GM19043 (cell line): ENCODE results near the gene LPP.
"Not testable (repeated sequence)": the region's sequence is repeated elsewhere in the genome, so short reads cannot be mapped to it uniquely, and the experiment has no call there.

ENCODE experiments used
- ATAC-seq: cut with Tn5 transposase; IDR thresholded peaks from one replicate; pipeline ENCODE4 v1.9.1; 2021; ENCODE audit warnings: low read depth; ENCODE audit not compliant: unreplicated experiment

LPP gene

DNA sequence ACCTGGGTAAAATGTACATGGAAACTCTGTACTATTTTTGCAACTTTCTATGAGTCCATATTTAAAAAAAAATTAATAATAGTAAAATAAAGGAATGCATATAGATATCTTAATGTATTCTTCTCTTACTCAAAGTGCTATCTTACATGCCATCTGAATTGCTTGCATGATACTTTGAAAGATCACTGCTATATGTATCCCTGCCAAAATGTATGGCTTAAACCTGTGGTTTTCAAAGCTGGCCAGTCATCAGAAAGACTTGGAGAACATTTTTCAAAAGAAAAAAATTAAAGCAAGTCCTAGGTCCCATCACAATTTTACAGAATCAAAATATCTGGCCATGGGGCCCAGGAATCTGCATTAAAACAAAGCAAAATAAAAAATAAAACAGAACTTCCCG, 262.1 kb downstream of the LPP start:
- no peak for ATAC-seq

GRCh38 chr3:188417271-188417696, 263.3 kb downstream of the LPP start:
- ATAC-seq: no peak

GRCh38 chr3:188417766-188418165, 263.8 kb downstream of the LPP start:
- no peak for ATAC-seq

GRCh38 chr3:188421151-188421821, 267.3 kb downstream of the LPP start:
- ATAC-seq: peak; percentile 8

- peak; percentile 99 for ATAC-seq
These were observed 268.0 kb downstream of the LPP start for GRCh38 chr3:188421836-188422540.

- not testable (repeated sequence) for ATAC-seq
These were observed 274.0 kb downstream of the LPP start for GRCh38 chr3:188427981-188428380.

DNA sequence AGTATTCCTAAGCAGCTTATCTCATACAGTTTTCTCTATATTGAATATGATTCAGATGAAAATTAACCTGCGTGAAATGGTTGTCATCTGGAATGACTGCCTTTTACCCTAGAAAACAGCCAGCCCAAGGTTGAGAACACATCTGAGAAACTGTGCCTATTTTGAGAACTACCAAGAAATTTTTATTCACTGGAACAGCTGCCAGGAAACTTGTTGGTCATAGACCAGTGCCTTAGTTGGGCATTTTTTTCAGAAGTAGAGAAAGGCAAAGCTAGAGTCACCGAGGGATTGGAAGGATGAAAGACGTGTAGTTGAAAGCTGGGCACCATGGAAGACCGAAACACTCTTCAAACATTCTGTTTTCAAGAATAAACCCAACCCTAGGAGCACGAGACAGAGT, 277.1 kb downstream of the LPP start:
- no peak for ATAC-seq

GRCh38 chr3:188431553-188431952, 277.6 kb downstream of the LPP start:
- no peak for ATAC-seq

DNA sequence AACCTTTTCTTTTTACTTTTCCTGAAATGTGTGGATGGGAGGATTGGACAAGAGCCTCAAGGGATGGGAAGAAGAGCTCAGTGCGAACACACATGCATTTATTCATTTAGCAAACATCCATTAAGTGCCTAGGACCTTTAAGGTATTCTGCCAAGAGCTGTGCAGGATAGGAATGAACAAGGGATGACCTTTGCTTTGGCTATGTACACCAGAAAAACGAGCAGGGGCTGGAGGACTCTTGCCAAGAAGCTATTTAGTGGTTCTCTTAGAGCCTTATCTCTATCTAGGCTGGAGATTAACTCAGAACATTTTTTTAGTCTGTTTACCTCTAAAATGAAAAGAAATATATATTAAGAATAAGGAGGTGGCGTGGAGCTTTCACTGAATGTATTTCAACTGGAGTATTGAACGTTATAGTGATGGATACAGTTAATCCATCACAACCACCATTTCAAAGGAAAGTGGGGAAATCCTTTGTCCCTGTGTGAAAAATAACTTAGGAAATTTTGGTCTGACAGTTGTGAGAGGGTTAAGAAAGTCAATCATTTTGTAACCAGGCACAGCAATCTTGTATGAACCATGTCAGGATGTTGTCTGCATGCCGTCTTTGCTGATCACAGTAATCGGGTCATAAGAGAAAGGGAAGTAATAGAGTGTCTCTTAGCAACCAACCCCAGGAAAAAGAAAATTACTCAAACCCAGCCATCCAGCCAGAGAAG, 279.0 kb downstream of the LPP start:
- ATAC-seq: no peak

DNA sequence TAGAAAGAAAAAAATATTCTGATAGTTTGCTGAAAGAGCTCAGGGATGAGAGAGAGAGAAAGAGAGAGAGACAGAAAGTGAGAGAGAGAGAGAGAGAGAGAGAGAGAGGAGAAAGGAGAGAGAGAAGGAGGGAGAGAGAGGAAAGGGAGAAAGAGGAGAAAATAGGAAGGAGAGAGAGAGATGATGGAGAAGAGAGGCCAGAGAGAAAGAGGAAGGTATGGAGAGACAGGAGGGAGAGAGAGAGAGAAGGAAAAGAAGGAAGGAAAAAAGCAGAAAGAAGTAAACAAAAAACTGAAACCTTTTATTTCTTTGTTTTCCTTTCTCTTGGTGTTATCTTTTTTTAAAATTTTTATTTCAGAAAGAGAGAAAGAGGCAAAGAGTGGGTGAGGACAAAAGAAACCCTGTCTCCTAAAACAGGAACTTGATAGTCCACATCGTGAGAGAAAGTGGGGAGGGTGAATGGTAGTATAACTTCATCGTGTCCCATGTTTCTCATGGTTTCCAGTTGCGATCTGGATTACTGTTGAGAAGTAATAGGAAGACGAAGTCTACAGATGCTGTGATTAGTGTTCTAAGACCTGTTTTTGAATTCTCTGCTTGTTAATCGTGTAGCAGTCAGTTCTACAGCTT, 279.7 kb downstream of the LPP start:
- no peak for ATAC-seq

DNA sequence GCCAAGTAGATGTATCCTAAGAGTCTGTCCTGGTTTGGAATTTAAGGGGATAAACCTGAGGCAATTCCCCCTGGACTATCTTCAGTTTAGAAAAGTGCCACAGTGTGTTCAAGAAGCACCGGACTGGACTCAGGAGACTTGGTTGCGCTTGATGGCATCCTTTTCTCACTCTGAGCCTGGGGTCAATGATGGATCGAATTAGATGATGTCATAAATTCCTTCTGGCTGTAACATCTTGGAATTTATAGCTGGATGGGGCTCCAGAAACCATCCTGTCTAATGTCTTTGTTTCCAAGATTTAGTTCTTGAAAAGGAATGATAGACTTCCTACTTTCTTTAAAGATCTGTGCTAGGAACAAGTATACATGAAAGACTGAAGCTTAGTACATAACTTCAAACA, 280.6 kb downstream of the LPP start:
- no peak for ATAC-seq

DNA sequence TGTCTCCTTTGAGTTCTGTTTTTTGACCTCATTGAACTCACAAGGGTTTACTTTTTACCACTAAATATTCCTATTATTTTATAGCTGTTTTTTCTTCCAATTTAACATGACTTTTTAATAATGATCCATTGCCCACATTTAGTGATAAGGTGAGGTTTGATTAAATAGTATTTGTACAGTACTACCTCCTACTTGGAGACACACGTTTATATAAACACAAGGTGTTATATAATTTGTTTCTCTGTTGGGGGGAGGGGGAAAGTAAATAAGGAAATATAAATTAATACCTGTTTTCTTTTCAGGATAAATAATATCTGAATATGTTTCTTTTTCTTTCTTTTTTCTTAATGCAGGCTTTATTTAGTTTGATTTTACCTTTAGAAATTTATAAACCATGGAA, 281.3 kb downstream of the LPP start:
- ATAC-seq: no peak

GRCh38 chr3:188437926-188438325, 284.0 kb downstream of the LPP start:
- ATAC-seq: no peak

- peak; percentile 92 for ATAC-seq
These were observed 285.1 kb downstream of the LPP start for GRCh38 chr3:188439080-188439479.

DNA sequence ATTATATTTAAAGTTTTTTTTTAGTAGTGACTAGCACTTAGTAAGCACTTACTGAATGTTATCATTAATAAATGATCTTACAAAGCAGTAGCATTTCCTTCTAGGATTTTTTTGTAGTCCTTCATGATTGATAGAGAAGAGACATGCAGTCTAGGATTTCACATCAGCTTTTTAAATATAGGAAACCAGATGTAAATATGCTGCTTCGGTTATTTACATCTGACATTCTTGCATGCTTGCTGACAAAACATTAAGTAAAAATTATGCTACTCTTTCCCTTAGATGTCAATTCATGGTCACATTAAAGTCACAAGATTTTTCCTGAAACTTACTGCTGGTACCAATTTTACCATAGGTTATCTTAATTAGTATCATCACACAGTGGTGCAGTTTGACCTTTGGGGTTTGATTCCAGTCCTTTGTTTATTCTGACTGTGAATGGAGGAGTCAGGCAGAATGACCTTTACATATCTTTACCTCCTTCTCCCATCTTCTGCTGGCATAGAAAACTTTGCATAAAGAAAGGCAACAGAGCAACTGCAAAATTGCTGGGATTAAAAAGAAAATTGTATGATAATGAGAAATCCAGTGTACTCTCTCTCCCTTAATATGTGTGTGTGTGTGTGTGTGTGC, 286.5 kb downstream of the LPP start:
- ATAC-seq: no peak

- ATAC-seq: no peak
These were observed 288.5 kb downstream of the LPP start for GRCh38 chr3:188442430-188442829.

- ATAC-seq: not testable (repeated sequence)
These were observed 291.2 kb downstream of the LPP start for GRCh38 chr3:188445175-188445574.

GRCh38 chr3:188446014-188446413, 292.1 kb downstream of the LPP start:
- ATAC-seq: peak; percentile 68

DNA sequence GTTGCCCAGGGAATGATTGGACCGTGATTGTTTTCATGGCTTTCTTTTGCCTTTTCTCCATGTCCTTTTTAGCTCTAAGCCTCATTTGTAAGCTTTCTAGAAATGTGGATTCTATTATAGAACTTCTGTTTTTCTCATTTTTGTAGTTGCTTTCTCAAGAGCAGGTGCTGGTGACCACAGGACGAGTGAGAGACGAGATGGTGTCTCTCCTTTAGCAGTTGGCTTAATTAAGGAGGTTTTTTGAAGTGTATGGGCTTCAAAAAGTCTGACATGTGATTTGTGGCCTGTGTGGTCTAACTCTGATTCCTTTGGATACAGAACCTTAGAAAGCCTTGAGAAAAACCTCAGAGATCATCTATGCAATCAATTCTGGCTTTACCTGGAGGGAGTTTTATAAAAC, 292.8 kb downstream of the LPP start:
- ATAC-seq: peak; percentile 55

GRCh38 chr3:188448813-188449212, 294.9 kb downstream of the LPP start:
- ATAC-seq: no peak

- ATAC-seq: no peak
These were observed 295.5 kb downstream of the LPP start for GRCh38 chr3:188449421-188449820.
